ENCODE results near the gene AMH. TPM values are rescaled to one million over a fixed set of nuclear protein-coding genes. Genes with fewer than 3 reads are reported as not detected.
A peak's percentile ranks its signal among the peaks of the same experiment; 100 is the strongest.

The AMH gene
- polyA plus RNA-seq, 4 donors: 1.1 to 3.0 (median 2.0) TPM

DNA sequence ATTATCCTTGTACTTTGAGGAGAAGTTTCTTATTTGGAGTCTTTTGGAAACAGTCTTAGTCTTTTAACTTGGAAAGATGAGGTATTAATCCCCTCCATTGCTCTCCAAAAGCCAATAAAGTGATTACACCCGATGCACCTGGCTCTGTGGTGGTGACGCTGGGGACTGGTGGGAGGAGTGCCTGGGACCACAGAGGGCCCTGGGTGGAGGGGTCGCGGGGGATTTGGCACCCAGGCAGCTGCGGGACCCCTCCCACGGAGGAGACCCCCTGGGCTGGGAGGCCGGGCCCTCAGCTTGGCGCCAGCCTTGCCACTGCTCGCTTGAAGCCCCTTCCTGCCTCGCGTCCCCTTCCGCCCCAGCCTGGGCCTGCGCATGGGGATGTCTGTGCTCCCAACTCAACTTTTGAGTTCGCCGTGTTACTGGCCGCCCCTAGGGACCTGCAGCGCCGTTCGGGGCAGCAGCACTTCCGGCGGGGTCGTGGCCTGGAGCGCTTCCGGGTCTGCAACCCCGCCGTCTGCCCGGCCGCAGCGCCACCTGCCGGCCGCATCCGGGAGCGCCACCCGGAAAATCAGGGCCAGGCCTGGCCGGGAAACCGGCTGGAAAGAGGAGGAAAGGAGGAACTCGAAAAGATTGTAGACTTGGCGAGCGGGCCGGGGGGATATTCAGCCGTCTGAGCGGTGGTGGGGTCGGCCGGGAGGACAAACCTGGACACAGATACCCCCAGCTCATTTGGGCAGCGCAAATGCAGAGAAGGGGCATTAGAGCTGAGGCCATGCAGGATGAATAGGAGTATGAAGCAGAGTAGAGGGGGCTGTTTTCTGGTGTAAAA lies 24.4 kb downstream of the AMH start:
- Histone ChIP-seq H3K27ac (ENCODE audit: low read depth in 1 of 3, low read length in 2 of 3) (peak overlapping the region; percentile 78 to 81 (median 79)), H3K36me3 (ENCODE audit: control insufficient read depth in 3 of 3, insufficient read depth in 2 of 3, low read depth in 1 of 3, low read length in 3 of 3) (peaks cover 2 to 51% (median 13%) of the 10 kb centered on the region in 3 donors), H3K9me3 (ENCODE audit: control insufficient read depth in 2 of 2, insufficient read depth in 1 of 2, low read depth in 1 of 2, low read length in 1 of 2) (no peaks in the 10 kb centered on the region), H3K27me3 (ENCODE audit: control insufficient read depth in 3 of 3, insufficient read depth in 3 of 3, low read length in 3 of 3) (no peaks in the 10 kb centered on the region), H3K4me1 (ENCODE audit: control insufficient read depth in 3 of 3, insufficient read depth in 2 of 3, low read depth in 1 of 3, low read length in 2 of 3) (peaks cover 5 to 32% (median 6%) of the 10 kb centered on the region in 3 donors), H3K4me3 (ENCODE audit: low read depth in 1 of 3, low read length in 3 of 3) (peak overlapping the region in 2 of 3 donors; percentile 1 to 37)
- FAIRE-seq (no peak), DNase-seq (peak; percentile 76 to 89)
- 6 to 10% (median 7%) methylated on average over 43 to 45 of the region's 45 CpGs for WGBS, 3 donors

DNA sequence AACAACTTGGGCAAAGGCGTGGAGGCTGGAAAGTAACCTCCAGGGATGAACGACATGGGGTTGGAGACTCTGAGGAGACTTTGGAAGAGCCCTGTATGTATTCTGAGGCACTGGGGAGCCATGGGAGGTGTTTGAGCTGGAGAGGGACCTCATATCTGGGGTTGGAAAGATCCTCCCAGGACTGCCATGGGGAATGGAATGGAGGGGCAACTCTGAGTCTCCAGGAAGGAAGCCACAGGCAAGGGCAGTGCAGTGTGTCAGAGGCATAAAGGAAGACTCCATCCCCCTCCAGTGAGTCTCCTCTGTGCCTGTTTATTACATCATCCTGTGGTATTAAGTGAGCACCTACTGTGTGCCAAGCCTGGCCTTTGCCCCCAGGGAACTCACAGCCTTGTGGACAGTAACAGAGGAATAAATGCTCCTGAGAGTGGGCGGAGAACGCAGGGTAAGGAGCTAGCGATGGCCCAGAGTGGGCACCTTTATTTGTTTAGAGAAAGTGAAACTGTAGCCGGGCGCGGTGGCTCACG lies 25.1 kb downstream of the AMH start:
- Histone ChIP-seq H3K27ac (ENCODE audit: low read depth in 1 of 3, low read length in 2 of 3) (peak overlapping the region in 2 of 3 donors; percentile 78 to 79), H3K36me3 (ENCODE audit: control insufficient read depth in 3 of 3, insufficient read depth in 2 of 3, low read depth in 1 of 3, low read length in 3 of 3) (peaks cover 2 to 51% (median 13%) of the 10 kb centered on the region in 3 donors), H3K9me3 (ENCODE audit: control insufficient read depth in 2 of 2, insufficient read depth in 1 of 2, low read depth in 1 of 2, low read length in 1 of 2) (no peaks in the 10 kb centered on the region), H3K27me3 (ENCODE audit: control insufficient read depth in 3 of 3, insufficient read depth in 3 of 3, low read length in 3 of 3) (no peaks in the 10 kb centered on the region), H3K4me1 (ENCODE audit: control insufficient read depth in 3 of 3, insufficient read depth in 2 of 3, low read depth in 1 of 3, low read length in 2 of 3) (peaks cover 5 to 35% (median 6%) of the 10 kb centered on the region in 3 donors), H3K4me3 (ENCODE audit: low read depth in 1 of 3, low read length in 3 of 3) (no peak overlapping the region)
- DNase-seq (no peak), FAIRE-seq (no peak)
- WGBS, 3 donors: 57 to 81% (median 73%) methylated on average over 9 of the region's 9 CpGs

DNA sequence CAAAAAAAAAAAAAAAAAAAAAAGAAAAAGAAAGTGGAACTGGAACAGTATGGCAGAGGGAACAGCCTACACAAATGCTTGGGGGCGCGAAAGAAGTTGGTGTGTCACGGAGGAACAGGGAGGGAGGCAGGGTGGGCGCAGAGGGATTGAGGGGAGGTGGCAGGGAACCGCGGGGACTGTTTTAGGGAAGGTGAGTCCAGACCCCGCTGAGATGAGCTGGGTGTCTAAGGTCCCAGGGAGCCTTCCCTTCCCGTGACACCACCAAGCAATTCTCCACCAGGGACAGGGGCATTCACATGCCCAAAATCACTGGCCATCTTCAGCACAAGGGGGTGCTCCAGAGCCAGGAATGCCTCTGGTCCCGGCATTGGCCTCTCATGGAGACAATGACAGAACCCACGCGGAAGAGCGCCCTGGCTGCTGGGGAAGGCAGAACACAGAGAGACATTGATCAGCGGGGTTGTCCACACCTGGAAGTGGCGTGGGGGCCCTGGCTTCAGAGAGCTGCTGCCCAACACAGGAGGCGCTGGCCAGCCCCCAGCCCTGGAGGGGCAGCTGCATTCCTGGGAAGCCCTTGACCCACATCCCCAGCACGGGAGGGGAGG lies 25.9 kb downstream of the AMH start:
- no peak overlapping the region for H3K27ac ChIP-seq (ENCODE audit: low read depth in 1 of 3, low read length in 2 of 3)
- H3K9me3 ChIP-seq (ENCODE audit: control insufficient read depth in 2 of 2, insufficient read depth in 1 of 2, low read depth in 1 of 2, low read length in 1 of 2): no peaks in the 10 kb centered on the region
- no peak overlapping the region for H3K4me3 ChIP-seq (ENCODE audit: low read depth in 1 of 3, low read length in 3 of 3)
- DNase-seq (peak; percentile 76 to 80), FAIRE-seq (no peak)
- H3K27me3 ChIP-seq (ENCODE audit: control insufficient read depth in 3 of 3, insufficient read depth in 3 of 3, low read length in 3 of 3): no peaks in the 10 kb centered on the region
- peaks cover 5 to 35% (median 6%) of the 10 kb centered on the region in 3 donors for H3K4me1 ChIP-seq (ENCODE audit: control insufficient read depth in 3 of 3, insufficient read depth in 2 of 3, low read depth in 1 of 3, low read length in 2 of 3)
- peaks cover 2 to 51% (median 13%) of the 10 kb centered on the region in 3 donors for H3K36me3 ChIP-seq (ENCODE audit: control insufficient read depth in 3 of 3, insufficient read depth in 2 of 3, low read depth in 1 of 3, low read length in 3 of 3)
- WGBS, 3 donors: 45 to 55% (median 55%) methylated on average over 16 of the region's 16 CpGs

DNA sequence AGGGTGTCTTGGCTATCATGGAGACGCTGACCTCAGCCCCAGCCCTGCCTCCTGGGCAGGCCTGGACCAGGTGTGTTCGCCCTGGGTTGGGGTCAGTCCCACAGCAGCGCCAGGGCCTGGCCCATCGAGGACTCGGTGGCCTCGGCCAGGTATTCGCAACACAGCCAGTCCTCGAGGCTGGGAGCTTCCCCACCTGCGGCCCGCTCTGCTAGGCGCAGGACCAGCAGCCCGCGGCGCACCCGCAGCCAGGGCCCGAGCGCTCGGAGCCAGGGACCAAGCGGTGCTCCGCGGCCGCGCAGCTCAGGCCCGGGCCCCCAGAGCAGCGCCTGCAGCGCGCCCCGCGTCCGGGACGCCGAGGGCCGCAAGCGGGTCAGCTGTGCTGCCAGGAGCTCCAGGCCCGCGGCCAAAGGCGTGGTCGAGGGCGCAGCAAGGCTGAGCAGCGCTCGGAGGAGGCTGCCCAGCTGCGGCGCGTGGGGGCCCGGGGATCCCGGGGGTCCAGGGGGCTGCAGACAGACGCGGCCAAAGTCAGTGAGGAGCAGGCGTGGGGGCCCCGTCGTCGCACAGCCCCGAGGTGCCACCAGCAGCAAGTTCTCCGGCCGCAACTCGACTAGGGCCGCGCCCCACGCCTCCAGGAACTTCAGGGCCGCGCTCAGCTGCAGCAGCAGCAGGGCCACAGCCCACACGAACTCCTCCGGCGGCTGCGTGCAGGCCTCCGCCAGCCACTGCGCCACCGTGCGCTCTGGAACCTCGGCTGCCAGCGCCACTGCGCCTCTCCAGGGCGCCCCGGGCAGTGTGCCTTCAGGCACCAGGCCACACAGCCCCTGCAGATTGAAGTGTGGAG lies 26.7 kb downstream of the AMH start:
- peaks cover 0 to 5% (median 0%) of the 10 kb centered on the region in 3 donors for H3K27me3 ChIP-seq (ENCODE audit: control insufficient read depth in 3 of 3, insufficient read depth in 3 of 3, low read length in 3 of 3)
- DNase-seq (peak in 1 of 2 donors; percentile 62), FAIRE-seq (no peak)
- H3K9me3 ChIP-seq (ENCODE audit: control insufficient read depth in 2 of 2, insufficient read depth in 1 of 2, low read depth in 1 of 2, low read length in 1 of 2): no peaks in the 10 kb centered on the region
- peaks cover 5 to 35% (median 6%) of the 10 kb centered on the region in 3 donors for H3K4me1 ChIP-seq (ENCODE audit: control insufficient read depth in 3 of 3, insufficient read depth in 2 of 3, low read depth in 1 of 3, low read length in 2 of 3)
- WGBS, 3 donors: 54 to 80% (median 70%) methylated on average over 42 to 74 of the region's 74 CpGs
- H3K4me3 ChIP-seq (ENCODE audit: low read depth in 1 of 3, low read length in 3 of 3): no peak overlapping the region
- peaks cover 2 to 51% (median 13%) of the 10 kb centered on the region in 3 donors for H3K36me3 ChIP-seq (ENCODE audit: control insufficient read depth in 3 of 3, insufficient read depth in 2 of 3, low read depth in 1 of 3, low read length in 3 of 3)
- no peak overlapping the region for H3K27ac ChIP-seq (ENCODE audit: low read depth in 1 of 3, low read length in 2 of 3)

DNA sequence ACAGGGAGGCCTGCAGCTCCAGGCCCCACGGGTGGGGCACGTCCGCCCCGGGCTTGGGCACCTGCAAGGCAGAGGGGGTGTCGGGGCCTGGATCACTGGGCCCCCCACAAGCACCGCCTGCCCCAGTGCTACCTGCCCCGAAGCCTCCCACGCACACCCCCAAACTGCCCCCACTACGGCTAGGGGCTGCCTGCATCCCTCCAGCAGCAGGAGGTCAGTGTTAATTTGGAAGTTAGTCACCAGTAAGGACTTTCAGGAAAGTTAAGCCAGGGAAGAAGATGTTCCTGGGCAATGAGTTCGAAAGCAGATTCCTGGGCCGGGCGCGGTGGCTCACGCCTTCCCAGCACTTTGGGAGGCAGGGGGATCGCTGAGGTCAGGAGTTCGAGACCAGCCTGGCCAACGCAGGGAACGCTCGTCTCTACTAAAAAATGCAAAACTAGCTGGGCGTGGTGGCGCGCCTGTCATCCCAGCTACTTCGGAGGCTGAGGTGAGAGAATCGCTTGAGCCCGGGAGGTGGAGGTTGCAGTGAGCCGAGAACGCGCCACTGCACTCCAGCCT lies 27.4 kb downstream of the AMH start:
- 81 to 90% (median 86%) methylated on average over 28 of the region's 28 CpGs for WGBS, 3 donors
- no peak overlapping the region for H3K27ac ChIP-seq (ENCODE audit: low read depth in 1 of 3, low read length in 2 of 3)

DNA sequence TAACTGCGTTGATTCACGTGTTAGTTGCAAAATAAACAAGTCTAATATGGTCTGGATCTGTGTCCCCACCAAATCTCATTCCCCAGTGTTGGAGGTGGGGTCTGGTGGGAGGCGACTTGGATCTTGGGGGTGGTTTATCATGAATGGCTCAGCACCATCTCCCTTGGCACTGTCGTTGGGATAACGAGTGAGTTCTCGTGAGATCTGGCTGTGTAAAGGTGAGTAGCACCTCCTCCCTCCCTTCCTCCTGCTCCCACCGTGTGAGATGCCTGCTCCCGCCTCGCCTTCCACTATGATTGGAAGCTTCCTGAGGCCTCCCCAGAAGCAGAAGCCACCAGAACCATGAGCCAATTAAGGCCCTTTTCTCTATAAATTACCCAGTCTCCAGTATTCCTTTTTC lies 28.0 kb downstream of the AMH start:
- WGBS, 3 donors: 80 to 81% (median 81%) methylated on average over 9 of the region's 9 CpGs
- Histone ChIP-seq H3K27ac (ENCODE audit: low read depth in 1 of 3, low read length in 2 of 3) (no peak overlapping the region), H3K27me3 (ENCODE audit: control insufficient read depth in 3 of 3, insufficient read depth in 3 of 3, low read length in 3 of 3) (peaks cover 0 to 13% (median 0%) of the 10 kb centered on the region in 3 donors), H3K4me3 (ENCODE audit: low read depth in 1 of 3, low read length in 3 of 3) (no peak overlapping the region), H3K4me1 (ENCODE audit: control insufficient read depth in 3 of 3, insufficient read depth in 2 of 3, low read depth in 1 of 3, low read length in 2 of 3) (peaks cover 2 to 31% (median 2%) of the 10 kb centered on the region in 3 donors), H3K36me3 (ENCODE audit: control insufficient read depth in 3 of 3, insufficient read depth in 2 of 3, low read depth in 1 of 3, low read length in 3 of 3) (peaks cover 2 to 38% (median 8%) of the 10 kb centered on the region in 3 donors), H3K9me3 (ENCODE audit: control insufficient read depth in 2 of 2, insufficient read depth in 1 of 2, low read depth in 1 of 2, low read length in 1 of 2) (no peaks in the 10 kb centered on the region)
- FAIRE-seq (no peak), DNase-seq (no peak)

More for the DNA sequence above, 27.4 kb downstream of the AMH start:
- H3K27me3 ChIP-seq (ENCODE audit: control insufficient read depth in 3 of 3, insufficient read depth in 3 of 3, low read length in 3 of 3): peaks cover 0 to 7% (median 0%) of the 10 kb centered on the region in 3 donors
- H3K4me3 ChIP-seq (ENCODE audit: low read depth in 1 of 3, low read length in 3 of 3): no peak overlapping the region
- peaks cover 2 to 44% (median 12%) of the 10 kb centered on the region in 3 donors for H3K36me3 ChIP-seq (ENCODE audit: control insufficient read depth in 3 of 3, insufficient read depth in 2 of 3, low read depth in 1 of 3, low read length in 3 of 3)
- peaks cover 5 to 31% (median 6%) of the 10 kb centered on the region in 3 donors for H3K4me1 ChIP-seq (ENCODE audit: control insufficient read depth in 3 of 3, insufficient read depth in 2 of 3, low read depth in 1 of 3, low read length in 2 of 3)
- H3K9me3 ChIP-seq (ENCODE audit: control insufficient read depth in 2 of 2, insufficient read depth in 1 of 2, low read depth in 1 of 2, low read length in 1 of 2): no peaks in the 10 kb centered on the region
- FAIRE-seq: no peak
- DNase-seq: no peak

DNA sequence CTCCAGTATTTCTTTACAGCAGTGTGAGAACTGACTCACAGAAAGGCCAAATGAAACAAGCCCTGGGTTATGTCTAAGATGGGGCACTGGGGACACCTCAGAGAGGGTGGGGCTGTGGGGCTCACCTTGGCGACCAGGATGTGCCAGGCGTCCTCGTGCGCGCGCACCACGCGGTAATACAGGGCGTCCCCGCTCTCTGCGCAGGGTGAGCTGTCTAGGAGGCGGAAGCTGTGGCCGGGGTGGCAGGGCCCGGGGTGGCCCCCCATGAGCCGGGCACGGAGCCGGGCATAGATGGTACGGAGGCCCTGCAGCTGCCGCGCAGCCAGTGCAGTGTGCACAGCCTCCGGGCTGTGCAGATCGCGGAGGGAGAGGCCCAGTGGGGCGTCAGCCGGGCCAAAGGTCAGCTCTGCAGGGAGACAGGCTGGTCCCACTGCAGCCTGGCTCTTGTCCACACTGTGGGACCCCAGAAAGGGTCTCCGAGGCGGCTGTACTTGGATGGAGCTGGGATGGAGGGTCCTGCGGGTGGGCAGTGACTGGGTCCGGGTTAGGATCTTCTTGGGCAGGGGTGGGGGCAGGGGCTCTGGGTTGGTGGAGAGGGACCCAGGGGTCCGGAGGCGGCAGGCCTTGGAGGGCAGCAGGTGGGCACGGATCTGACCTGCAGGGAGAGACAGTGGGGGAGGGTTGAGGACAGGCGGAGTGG lies 29.5 kb downstream of the AMH start:
- peak; percentile 49 to 87 for DNase-seq
- no peak for FAIRE-seq
- peaks cover 0 to 24% (median 0%) of the 10 kb centered on the region in 3 donors for H3K36me3 ChIP-seq (ENCODE audit: control insufficient read depth in 3 of 3, insufficient read depth in 2 of 3, low read depth in 1 of 3, low read length in 3 of 3)
- WGBS, 3 donors: 25 to 67% (median 45%) methylated on average over 28 to 33 of the region's 33 CpGs
- H3K27me3 ChIP-seq (ENCODE audit: control insufficient read depth in 3 of 3, insufficient read depth in 3 of 3, low read length in 3 of 3): peaks cover 0 to 25% (median 0%) of the 10 kb centered on the region in 3 donors
- H3K4me1 ChIP-seq (ENCODE audit: control insufficient read depth in 3 of 3, insufficient read depth in 2 of 3, low read depth in 1 of 3, low read length in 2 of 3): peaks cover 0 to 22% (median 2%) of the 10 kb centered on the region in 3 donors
- H3K4me3 ChIP-seq (ENCODE audit: low read depth in 1 of 3, low read length in 3 of 3): no peak overlapping the region
- H3K9me3 ChIP-seq (ENCODE audit: control insufficient read depth in 2 of 2, insufficient read depth in 1 of 2, low read depth in 1 of 2, low read length in 1 of 2): no peaks in the 10 kb centered on the region
- H3K27ac ChIP-seq (ENCODE audit: low read depth in 1 of 3, low read length in 2 of 3): no peak overlapping the region

All from small intestine (tissue), 7 donors.